PFSK-1 (cell line): ENCODE measurements around the gene EVI5L.

ENCODE experiments used
- POLR2AphosphoS5 ChIP-seq: IDR thresholded peaks from 2 replicates; pipeline ENCODE4 v1.6.1; 2012; ENCODE audit warnings: low read depth, mild to moderate bottlenecking, control low read depth, low read length, moderate library complexity
- REST ChIP-seq, 2 experiments: IDR thresholded peaks; 2 replicates each; pipeline versions ENCODE4 v1.6.1 to v1.8.0; 2011 to 2012; ENCODE audit warnings: low read depth in 2 of 2, low read length in 2 of 2, control low read depth in 1 of 2, inconsistent platforms in 1 of 2, mild to moderate bottlenecking in 1 of 2, moderate library complexity in 1 of 2; ENCODE audit not compliant: insufficient read depth in 1 of 2
- SIN3A ChIP-seq: IDR thresholded peaks from 2 replicates; pipeline ENCODE4 v1.6.1; 2012; ENCODE audit warnings: mild to moderate bottlenecking, low read length, moderate library complexity, borderline replicate concordance; ENCODE audit not compliant: insufficient read depth
- TAF1 ChIP-seq: IDR thresholded peaks from 2 replicates; pipeline ENCODE4 v1.6.1; 2012; ENCODE audit warnings: low read length, control low read depth, borderline replicate concordance; ENCODE audit not compliant: insufficient read depth

- TF ChIP-seq TAF1: no peak
- no peak for TF ChIP-seq SIN3A
- no peak for TF ChIP-seq REST (IDR thresholded peaks at IDR 0.05; ENCODE audit: insufficient read depth in 1 of 2, low read depth in 2 of 2, low read length in 2 of 2)
- no peak for TF ChIP-seq POLR2AphosphoS5
These were observed 48.9 kb upstream of the EVI5L start for GRCh38 chr19:7781157-7781556.
